Activated B cell treated with CpG ODN at 0.5 μM for 24 hours (primary cell): ENCODE data around the gene PDE3B. TPM values are rescaled to one million over a fixed set of nuclear protein-coding genes. Genes with fewer than 3 reads are reported as not detected.
A peak's percentile ranks its signal among the peaks of the same experiment; 100 is the strongest.

Experiments
- ATAC-seq: fragments of 200-7000 bp; cut with Tn5 transposase; one replicate; pipeline ENCODE4 v1.10.0; 2021; ENCODE audit warnings: low read depth, mild to moderate bottlenecking, moderate library complexity
- CTCF ChIA-PET: fragments of 350-600 bp; sonication (Branson Sonifier 250); formaldehyde crosslinking; loops from one replicate; lab custom pipeline; 2021; ENCODE audit warnings: antibody characterized with exemption; lab: Charles Lee
- POLR2A ChIA-PET: fragments of 350-600 bp; sonication (Branson Sonifier 250); formaldehyde crosslinking; loops from one replicate; lab custom pipeline; 2021; ENCODE audit warnings: antibody characterized with exemption; lab: Charles Lee
- DNase-seq: peaks from one replicate; pipeline ENCODE4 v3.0.0; 2022
- H3K27ac Mint-ChIP-seq: one replicate; pipeline ENCODE4 v1.8.0; 2020; ENCODE audit warnings: mixed read lengths
- H3K27me3 Mint-ChIP-seq: one replicate; pipeline ENCODE4 v1.8.0; 2021; ENCODE audit warnings: mixed read lengths
- H3K36me3 Mint-ChIP-seq: one replicate; pipeline ENCODE4 v1.8.0; 2021; ENCODE audit warnings: low read depth, mixed read lengths
- H3K4me1 Mint-ChIP-seq: one replicate; pipeline ENCODE4 v1.8.0; 2021; ENCODE audit warnings: mixed read lengths
- H3K4me3 Mint-ChIP-seq: one replicate; pipeline ENCODE4 v1.8.0; 2020; ENCODE audit warnings: mild to moderate bottlenecking, mixed read lengths
- H3K9me3 Mint-ChIP-seq: one replicate; pipeline ENCODE4 v1.8.0; 2020; ENCODE audit warnings: mixed read lengths
- intact Hi-C: fragments of 100-400 bp; cut with micrococcal nuclease; formaldehyde crosslinking; loops from one replicate; pipeline ENCODE4 v1.15.1; 2024
- total RNA-seq: library from RNA; stranded (reverse); gene quantifications from 2 replicates; pipeline ENCODE4 v1.2.3, GENCODE V29; 2022
- TF ChIP-seq, protein P1 (sequence below): fragments of 200-600 bp; IDR thresholded peaks from one replicate; pipeline ENCODE4 v1.8.0; 2022; ENCODE audit warnings: antibody characterized with exemption, mild to moderate bottlenecking

Gene PDE3B
- total RNA-seq, 1 donor from 2014 or later = 13.4 TPM

DNA sequence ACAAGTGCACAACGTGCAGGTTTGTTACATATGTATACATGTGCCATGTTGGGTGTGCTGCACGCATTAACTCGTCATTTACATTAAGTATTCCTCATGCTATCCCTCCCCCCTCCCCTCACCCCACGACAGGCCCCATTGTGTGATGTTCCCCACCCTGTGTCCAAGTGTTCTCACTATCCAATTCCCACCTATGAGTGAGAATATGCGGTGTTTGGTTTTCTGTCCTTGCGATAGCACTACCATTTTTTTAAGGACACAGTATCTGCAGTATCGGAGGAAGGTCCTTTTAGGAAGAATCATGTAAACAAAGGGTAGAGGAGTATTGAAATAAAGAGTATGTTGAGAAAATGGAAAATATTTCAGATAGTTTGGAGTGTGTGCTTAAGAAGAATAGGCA, 25.9 kb downstream of the PDE3B start:
- CTCF ChIA-PET = no interaction called here
- H3K27ac Mint-ChIP-seq = no peak overlapping the region
- H3K36me3 Mint-ChIP-seq = no peaks in the 10 kb centered on the region
- TF ChIP-seq, protein P1, sequence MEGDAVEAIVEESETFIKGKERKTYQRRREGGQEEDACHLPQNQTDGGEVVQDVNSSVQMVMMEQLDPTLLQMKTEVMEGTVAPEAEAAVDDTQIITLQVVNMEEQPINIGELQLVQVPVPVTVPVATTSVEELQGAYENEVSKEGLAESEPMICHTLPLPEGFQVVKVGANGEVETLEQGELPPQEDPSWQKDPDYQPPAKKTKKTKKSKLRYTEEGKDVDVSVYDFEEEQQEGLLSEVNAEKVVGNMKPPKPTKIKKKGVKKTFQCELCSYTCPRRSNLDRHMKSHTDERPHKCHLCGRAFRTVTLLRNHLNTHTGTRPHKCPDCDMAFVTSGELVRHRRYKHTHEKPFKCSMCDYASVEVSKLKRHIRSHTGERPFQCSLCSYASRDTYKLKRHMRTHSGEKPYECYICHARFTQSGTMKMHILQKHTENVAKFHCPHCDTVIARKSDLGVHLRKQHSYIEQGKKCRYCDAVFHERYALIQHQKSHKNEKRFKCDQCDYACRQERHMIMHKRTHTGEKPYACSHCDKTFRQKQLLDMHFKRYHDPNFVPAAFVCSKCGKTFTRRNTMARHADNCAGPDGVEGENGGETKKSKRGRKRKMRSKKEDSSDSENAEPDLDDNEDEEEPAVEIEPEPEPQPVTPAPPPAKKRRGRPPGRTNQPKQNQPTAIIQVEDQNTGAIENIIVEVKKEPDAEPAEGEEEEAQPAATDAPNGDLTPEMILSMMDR = no peak
- intact Hi-C loops = no loop called here
- peaks cover 15% of the 10 kb centered on the region for H3K4me1 Mint-ChIP-seq
- POLR2A ChIA-PET = no interaction called here
- DNase-seq (no peak), ATAC-seq (no peak)
- no peaks in the 10 kb centered on the region for H3K9me3 Mint-ChIP-seq
- no peak overlapping the region for H3K4me3 Mint-ChIP-seq
- H3K27me3 Mint-ChIP-seq = no peaks in the 10 kb centered on the region

- TF ChIP-seq, protein P1 = no peak
- Mint-ChIP-seq H3K27ac (no peak overlapping the region), H3K4me1 (peaks cover 15% of the 10 kb centered on the region), H3K9me3 (no peaks in the 10 kb centered on the region), H3K4me3 (no peak overlapping the region), H3K27me3 (no peaks in the 10 kb centered on the region), H3K36me3 (no peaks in the 10 kb centered on the region)
- POLR2A ChIA-PET = no interaction called here
- intact Hi-C loops = no loop called here
- DNase-seq (no peak), ATAC-seq (no peak)
- CTCF ChIA-PET = no interaction called here
These were observed 26.4 kb downstream of the PDE3B start for GRCh38 chr11:14669958-14670357.

- H3K36me3 Mint-ChIP-seq = no peaks in the 10 kb centered on the region
These were observed 29.0 kb downstream of the PDE3B start for GRCh38 chr11:14672635-14673034.

GRCh38 chr11:14673421-14673820, 29.8 kb downstream of the PDE3B start:
- POLR2A ChIA-PET = no interaction called here
- Mint-ChIP-seq H3K9me3 (no peaks in the 10 kb centered on the region), H3K27ac (no peak overlapping the region), H3K36me3 (no peaks in the 10 kb centered on the region), H3K27me3 (no peaks in the 10 kb centered on the region), H3K4me3 (no peak overlapping the region), H3K4me1 (peaks cover 15% of the 10 kb centered on the region)
- ATAC-seq (no peak), DNase-seq (no peak)
- CTCF ChIA-PET = no interaction called here
- intact Hi-C loops = no loop called here
- TF ChIP-seq, protein P1 = no peak

More at GRCh38 chr11:14672635-14673034, 29.0 kb downstream of the PDE3B start:
- CTCF ChIA-PET = no interaction called here
- Mint-ChIP-seq H3K9me3 (no peaks in the 10 kb centered on the region), H3K27me3 (no peaks in the 10 kb centered on the region), H3K4me1 (peaks cover 15% of the 10 kb centered on the region), H3K4me3 (no peak overlapping the region), H3K27ac (no peak overlapping the region)
- intact Hi-C loops = no loop called here
- POLR2A ChIA-PET = no interaction called here
- TF ChIP-seq, protein P1 = no peak
- ATAC-seq = no peak
- DNase-seq = no peak

DNA sequence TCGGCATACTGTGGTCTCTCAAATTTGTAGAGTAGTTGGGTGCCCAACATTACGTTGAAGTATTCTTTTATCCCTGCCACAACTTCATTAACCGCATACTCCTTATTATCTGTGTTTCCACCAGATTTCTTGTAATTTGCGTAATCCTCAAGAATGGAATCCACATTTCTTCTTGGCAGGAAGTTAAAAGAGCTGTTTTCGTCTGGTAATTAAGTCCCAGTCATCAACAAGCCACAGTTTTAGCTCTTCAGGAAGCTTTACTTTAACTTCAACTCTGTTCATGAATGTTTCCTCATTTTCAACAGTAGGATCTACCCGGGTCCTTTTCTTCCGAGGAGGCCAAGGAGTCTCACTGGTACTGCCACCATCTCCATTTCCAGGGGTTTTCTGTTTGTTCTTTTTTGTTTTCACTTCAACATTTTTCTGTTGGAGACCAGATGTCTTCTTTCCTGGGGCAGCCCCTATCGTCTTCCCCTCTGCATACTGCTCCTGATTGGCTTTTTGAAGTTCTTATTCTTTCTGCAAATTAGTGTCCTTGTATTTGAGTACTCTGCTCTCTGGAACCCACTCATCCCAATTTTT, 30.3 kb downstream of the PDE3B start:
- peaks cover 15% of the 10 kb centered on the region for H3K4me1 Mint-ChIP-seq
- TF ChIP-seq, protein P1 = no peak
- intact Hi-C loops = no loop called here
- H3K4me3 Mint-ChIP-seq = peak overlapping the region; percentile 24
- no peak for ATAC-seq
- no peaks in the 10 kb centered on the region for H3K36me3 Mint-ChIP-seq
- peak overlapping the region; percentile 78 for H3K27ac Mint-ChIP-seq
- no peaks in the 10 kb centered on the region for H3K9me3 Mint-ChIP-seq
- DNase-seq = no peak
- no peaks in the 10 kb centered on the region for H3K27me3 Mint-ChIP-seq
- CTCF ChIA-PET = no interaction called here
- POLR2A ChIA-PET = no interaction called here
